ENCODE data around the gene DIDO1.
"Not testable (repeated sequence)": the region's sequence is repeated elsewhere in the genome, so short reads cannot be mapped to it uniquely, and the experiment has no call there.

Gene DIDO1

GRCh38 chr20:62962221-62962879, 36.0 kb upstream of the DIDO1 start:
- no peak for DNase-seq

DNA sequence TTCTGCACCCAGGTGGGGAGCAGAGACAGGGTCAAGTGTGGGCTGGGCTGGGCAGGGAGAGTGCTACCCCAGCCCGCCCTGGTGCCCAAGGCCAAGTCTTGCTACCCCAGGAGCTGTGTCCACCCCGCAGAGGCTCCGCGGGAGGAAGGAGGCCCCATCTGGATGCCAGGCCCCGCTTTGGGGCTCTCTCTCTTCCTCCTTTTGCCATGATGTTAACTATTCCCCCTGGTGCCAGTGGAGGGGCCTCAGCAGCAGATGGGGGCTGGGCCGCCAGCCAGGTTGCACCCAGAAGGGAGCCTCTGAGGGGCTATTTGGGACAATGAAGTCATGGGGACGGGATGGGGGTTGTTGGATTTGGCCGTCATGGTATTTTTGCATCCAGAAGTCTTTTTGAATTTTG, 35.5 kb upstream of the DIDO1 start:
- no peak for DNase-seq

DNA sequence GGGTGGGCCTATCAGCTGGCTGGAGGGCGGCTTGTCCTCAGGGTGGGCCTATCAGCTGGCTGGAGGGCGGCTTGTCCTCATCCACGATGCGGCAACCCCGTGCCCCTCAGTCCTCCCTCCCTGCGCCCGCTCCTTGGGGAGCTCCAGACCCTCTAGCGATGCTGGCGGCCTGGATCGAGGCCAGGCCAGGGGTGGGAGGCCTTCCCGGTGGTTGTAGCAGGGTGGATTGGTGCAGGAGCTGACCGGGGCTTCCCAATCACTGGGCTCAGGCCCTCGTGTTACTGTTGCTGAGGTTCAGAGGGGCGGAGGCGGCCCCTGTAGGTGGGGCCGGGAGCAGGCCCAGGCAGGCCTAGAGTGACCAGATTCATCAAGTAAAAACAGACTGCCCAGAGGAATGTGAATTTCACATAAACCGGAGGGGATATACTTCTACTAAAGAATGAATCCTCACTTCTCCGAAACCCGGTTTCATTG, 35.0 kb upstream of the DIDO1 start:
- no peak for DNase-seq

GRCh38 chr20:62960446-62961309, 34.4 kb upstream of the DIDO1 start:
- DNase-seq: not testable (repeated sequence)

GRCh38 chr20:62959998-62960436, 33.7 kb upstream of the DIDO1 start:
- DNase-seq: no peak

GRCh38 chr20:62959101-62959971, 33.0 kb upstream of the DIDO1 start:
- no peak for DNase-seq

DNA sequence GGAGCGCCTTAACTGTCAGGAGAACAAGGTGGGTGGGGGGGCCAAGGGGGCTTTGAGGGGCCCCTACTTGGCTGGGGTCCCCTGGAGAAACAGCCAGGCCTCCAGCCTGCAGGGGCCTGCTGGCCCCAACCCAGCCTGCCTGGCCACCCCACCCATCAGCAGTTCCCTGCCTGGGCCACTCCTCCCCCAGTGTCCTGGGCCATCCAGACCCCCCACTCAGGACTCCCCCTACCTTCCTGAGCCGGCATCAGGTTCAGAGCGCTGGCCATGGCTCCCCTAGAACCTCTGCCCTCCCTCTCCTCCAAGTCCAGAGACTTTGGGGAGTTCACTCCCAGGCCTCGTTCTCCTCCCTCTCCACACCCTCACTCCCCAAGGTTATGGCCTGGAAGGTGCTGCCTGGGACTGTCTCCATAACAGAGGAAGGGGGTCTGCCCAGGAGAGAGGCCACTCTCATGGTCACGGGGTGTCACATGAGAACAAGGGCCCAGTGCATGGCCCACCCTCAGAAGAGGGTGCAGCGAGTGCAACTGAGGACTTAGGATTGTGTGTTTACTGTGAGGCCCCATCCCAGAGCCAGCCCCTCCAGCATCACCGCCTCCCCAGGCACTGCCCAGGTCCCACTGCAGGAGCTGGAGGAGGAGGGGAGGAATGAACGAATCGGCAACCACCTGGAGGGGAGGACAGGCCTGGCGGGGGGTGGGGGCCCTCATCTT, 32.2 kb upstream of the DIDO1 start:
- DNase-seq: no peak

DNA sequence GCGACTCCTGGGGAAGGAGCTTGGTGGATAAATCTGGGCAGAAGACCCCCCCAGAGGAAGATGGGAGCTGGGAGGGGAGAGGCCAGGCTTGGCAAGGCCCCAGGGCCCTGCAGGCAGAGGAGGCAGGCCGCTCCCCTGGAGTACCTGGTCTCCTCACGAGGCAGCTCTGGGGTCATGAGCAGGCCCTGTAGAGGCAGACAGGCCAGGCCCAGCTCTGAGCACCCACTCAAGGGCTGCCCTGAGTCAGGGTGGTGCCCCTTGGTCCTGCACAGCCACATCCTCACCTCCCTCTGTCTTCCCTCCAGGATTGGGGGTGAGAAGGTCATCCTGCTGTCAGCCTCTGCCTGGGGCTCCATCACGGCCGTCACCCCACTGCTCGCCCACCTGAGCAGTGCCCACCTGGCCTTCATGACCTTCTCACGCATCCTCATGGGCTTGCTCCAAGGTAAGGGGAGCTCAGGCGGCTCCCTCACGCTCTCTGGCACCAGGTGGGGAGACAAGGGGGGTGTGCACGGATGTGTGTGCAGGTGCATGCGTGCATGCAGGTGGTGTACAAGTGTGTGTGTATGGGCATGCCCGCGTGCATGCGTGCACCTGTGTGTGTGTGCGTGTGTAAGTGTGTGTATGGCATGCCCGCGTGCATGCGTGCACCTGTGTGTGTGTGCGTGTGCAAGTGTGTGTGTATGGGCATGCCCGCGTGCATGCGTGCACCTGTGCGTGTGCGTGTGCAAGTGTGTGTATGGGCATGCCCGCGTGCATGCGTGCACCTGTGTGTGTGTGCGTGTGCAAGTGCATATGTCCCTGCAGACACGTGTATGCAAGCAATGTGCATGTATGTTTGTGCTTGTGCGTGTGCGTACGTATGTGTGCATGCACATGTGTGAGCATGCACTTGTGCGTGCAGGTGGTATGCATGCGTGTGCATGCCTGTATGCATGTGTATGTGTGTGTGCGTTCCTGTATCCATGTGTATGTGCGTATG, 31.1 kb upstream of the DIDO1 start:
- no peak for DNase-seq

DNA sequence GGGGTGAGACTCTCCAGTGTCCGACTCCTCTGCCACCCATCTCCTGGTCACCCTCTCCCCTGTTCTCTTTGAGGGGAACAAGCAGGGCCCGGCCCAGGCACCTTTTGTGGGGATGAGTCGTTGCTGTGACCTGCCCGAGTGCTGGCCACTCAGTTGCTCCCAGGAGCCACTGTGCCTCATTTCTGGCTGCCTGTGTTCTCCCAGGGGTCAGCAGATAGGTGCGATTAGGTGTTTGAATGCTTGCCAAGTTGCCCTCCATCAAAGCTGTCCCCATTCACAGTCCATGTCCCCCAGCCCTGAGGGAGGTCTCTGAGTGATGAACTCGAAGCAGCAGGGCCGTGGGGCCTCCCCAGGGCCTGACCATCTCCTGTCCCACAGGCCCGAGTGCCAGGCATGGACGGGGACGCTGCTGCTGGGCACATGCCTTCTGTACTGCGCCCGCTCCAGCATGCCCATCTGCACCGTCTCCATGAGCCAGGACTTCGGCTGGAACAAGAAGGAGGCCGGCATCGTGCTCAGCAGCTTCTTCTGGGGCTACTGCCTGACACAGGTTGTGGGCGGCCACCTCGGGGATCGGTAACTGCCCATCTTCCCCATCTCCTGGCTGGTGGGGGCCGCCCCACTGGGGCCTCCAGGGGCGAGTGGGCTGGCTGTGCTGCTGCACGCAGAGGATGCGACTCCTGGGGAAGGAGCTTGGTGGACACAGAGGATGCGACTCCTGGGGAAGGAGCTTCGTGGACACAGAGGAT, 30.3 kb upstream of the DIDO1 start:
- DNase-seq: no peak

- DNase-seq: no peak
Measured at GRCh38 chr20:62955519-62956386, 29.4 kb upstream of the DIDO1 start.

- peak; percentile 18 for DNase-seq
Measured at GRCh38 chr20:62953839-62954703, 27.8 kb upstream of the DIDO1 start.

GRCh38 chr20:62952968-62953838, 26.9 kb upstream of the DIDO1 start:
- no peak for DNase-seq

GRCh38 chr20:62952373-62952967, 26.2 kb upstream of the DIDO1 start, which contains the start of gene SLC17A9:
TSS of gene SLC17A9 (plus strand) at chr20:62952709. CDS start at chr20:62952831, 122 bp downstream.
- no peak for DNase-seq

DNA sequence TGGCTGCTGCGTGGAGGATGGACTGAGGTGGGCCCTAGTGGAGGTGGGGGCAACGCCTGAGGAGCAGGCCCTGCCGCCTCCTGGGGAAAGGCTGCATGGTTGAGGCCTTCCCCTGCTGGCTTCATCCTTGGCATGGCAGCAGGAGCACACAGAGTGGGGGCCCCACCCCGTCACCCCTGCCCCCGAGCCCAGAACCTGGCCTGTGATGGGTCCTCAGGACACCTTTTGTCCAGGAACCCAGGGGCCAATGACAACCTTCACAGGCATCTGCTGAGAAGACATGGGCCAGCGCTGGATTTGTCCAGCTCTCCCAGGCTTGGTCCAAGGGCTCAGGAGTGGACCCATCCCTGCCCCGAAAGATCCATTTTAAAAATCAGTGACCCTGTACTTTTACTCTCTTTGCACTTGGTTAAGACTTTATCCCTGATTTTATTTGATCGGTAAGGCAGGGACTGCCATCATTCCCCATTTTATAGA, 25.6 kb upstream of the DIDO1 start:
- DNase-seq: no peak

GRCh38 chr20:62951143-62951895, 25.0 kb upstream of the DIDO1 start:
- no peak for DNase-seq

- no peak for DNase-seq
Measured at GRCh38 chr20:62950741-62951140, 24.4 kb upstream of the DIDO1 start.
